GM12892 (cell line): ENCODE data around the gene NMNAT2.
"Not testable (repeated sequence)": the region's sequence is repeated elsewhere in the genome, so short reads cannot be mapped to it uniquely, and the experiment has no call there.

ENCODE experiments used
- DNase-seq: peaks from one replicate; pipeline ENCODE4 v3.0.0; 2011; ENCODE audit not compliant: insufficient read length
- FAIRE-seq: peaks from 2 replicates; lab custom pipeline; 2011; peaks lifted over from hg19 to GRCh38; lab: Jason Lieb, UNC
- POLR2A ChIP-seq: IDR thresholded peaks from 2 replicates; pipeline ENCODE4 v1.6.1; 2011; ENCODE audit warnings: low read depth, low read length, control low read depth
- POLR2AphosphoS5 ChIP-seq: IDR thresholded peaks from 2 replicates; pipeline ENCODE4 v1.6.1; 2011; ENCODE audit warnings: low read depth, low read length, control low read depth
- TAF1 ChIP-seq: IDR thresholded peaks from 2 replicates; pipeline ENCODE4 v1.6.1; 2011; ENCODE audit warnings: low read depth, mild to moderate bottlenecking, control low read depth, low read length, borderline replicate concordance

Gene NMNAT2

GRCh38 chr1:183244466-183244865 lies 173.7 kb downstream of the NMNAT2 start:
- DNase-seq: no peak
- TF ChIP-seq POLR2A (no peak), POLR2AphosphoS5 (no peak), TAF1 (no peak)
- no peak for FAIRE-seq

GRCh38 chr1:183243161-183244050 lies 174.8 kb downstream of the NMNAT2 start:
- no peak for FAIRE-seq
- no peak for DNase-seq
- no peak for TF ChIP-seq POLR2A
- TF ChIP-seq TAF1: no peak
- no peak for TF ChIP-seq POLR2AphosphoS5

GRCh38 chr1:183242556-183242955 lies 175.6 kb downstream of the NMNAT2 start:
- TF ChIP-seq POLR2A: no peak
- no peak for TF ChIP-seq TAF1
- no peak for TF ChIP-seq POLR2AphosphoS5
- no peak for DNase-seq
- FAIRE-seq: no peak

GRCh38 chr1:183241471-183241870 lies 176.7 kb downstream of the NMNAT2 start:
- FAIRE-seq: no peak
- DNase-seq: no peak
- TF ChIP-seq TAF1: no peak
- TF ChIP-seq POLR2AphosphoS5: no peak
- no peak for TF ChIP-seq POLR2A

GRCh38 chr1:183240853-183241252 lies 177.3 kb downstream of the NMNAT2 start:
- not testable (repeated sequence) for DNase-seq, FAIRE-seq

- FAIRE-seq (no peak), DNase-seq (no peak)
- TF ChIP-seq POLR2A (no peak), POLR2AphosphoS5 (no peak), TAF1 (no peak)
Observed at GRCh38 chr1:183240526-183240825, 177.7 kb downstream of the NMNAT2 start.

GRCh38 chr1:183239793-183240525 lies 178.2 kb downstream of the NMNAT2 start:
- TF ChIP-seq POLR2A: no peak
- no peak for TF ChIP-seq TAF1
- TF ChIP-seq POLR2AphosphoS5: no peak
- DNase-seq (no peak), FAIRE-seq (no peak)

- DNase-seq (no peak), FAIRE-seq (no peak)
- no peak for TF ChIP-seq POLR2AphosphoS5
- TF ChIP-seq POLR2A: no peak
- TF ChIP-seq TAF1: no peak
Observed at GRCh38 chr1:183239220-183239742, 178.9 kb downstream of the NMNAT2 start.

- no peak for TF ChIP-seq POLR2AphosphoS5
- TF ChIP-seq POLR2A: no peak
- no peak for FAIRE-seq
- no peak for DNase-seq
Observed at GRCh38 chr1:183238071-183238470, 180.1 kb downstream of the NMNAT2 start.

- DNase-seq (no peak), FAIRE-seq (no peak)
- no peak for TF ChIP-seq POLR2AphosphoS5
- TF ChIP-seq TAF1: no peak
- no peak for TF ChIP-seq POLR2A
Observed at GRCh38 chr1:183237046-183237445, 181.1 kb downstream of the NMNAT2 start.

GRCh38 chr1:183236158-183236725 lies 181.9 kb downstream of the NMNAT2 start:
- TF ChIP-seq POLR2A: no peak
- no peak for TF ChIP-seq TAF1
- TF ChIP-seq POLR2AphosphoS5: no peak
- DNase-seq (no peak), FAIRE-seq (no peak)

GRCh38 chr1:183235503-183235902 lies 182.7 kb downstream of the NMNAT2 start:
- TF ChIP-seq POLR2AphosphoS5 (no peak), TAF1 (no peak), POLR2A (no peak)
- no peak for FAIRE-seq
- DNase-seq: no peak
